MCF 10A (cell line): ENCODE data around the gene LATS1. TPM values are rescaled to one million over a fixed set of nuclear protein-coding genes. Genes with fewer than 3 reads are reported as not detected.

Source experiments
- BruUV-seq: library from RNA; stranded (reverse); fragments of 400-500 nt; replicated peaks from 2 replicates; lab custom pipeline; 2021; lab: Mats Ljungman, UMichigan
- CTCF ChIA-PET: fragments of 300-600 bp; sonication (Branson Sonifier 250); formaldehyde crosslinking; extraction: SDS; loops from one replicate; lab custom pipeline; 2021; ENCODE audit warnings: antibody characterized with exemption, inconsistent platforms; lab: Yijun Ruan, JAX
- POLR2A ChIA-PET: fragments of 300-600, 350-650 bp; sonication (Branson Sonifier 250); formaldehyde crosslinking; extraction: SDS; loops from one replicate; lab custom pipeline; 2020; ENCODE audit warnings: antibody characterized with exemption, inconsistent platforms; lab: Yijun Ruan, JAX
- DNase-seq: peaks from one replicate; pipeline ENCODE4 v3.0.0-alpha.2; 2018; ENCODE audit not compliant: unreplicated experiment
- H3K27ac Mint-ChIP-seq: one replicate; pipeline ENCODE4 v1.8.0; 2022; ENCODE audit warnings: mild to moderate bottlenecking, low read depth, mixed read lengths; ENCODE audit not compliant: unreplicated experiment
- H3K27me3 Mint-ChIP-seq: one replicate; pipeline ENCODE4 v1.8.0; 2022; ENCODE audit warnings: mixed read lengths; ENCODE audit not compliant: insufficient read depth, unreplicated experiment
- H3K36me3 Mint-ChIP-seq: one replicate; pipeline ENCODE4 v1.8.0; 2022; ENCODE audit warnings: mild to moderate bottlenecking, moderate library complexity, mixed read lengths; ENCODE audit not compliant: insufficient read depth, unreplicated experiment
- H3K4me1 Mint-ChIP-seq: one replicate; pipeline ENCODE4 v1.8.0; 2022; ENCODE audit warnings: mixed read lengths; ENCODE audit not compliant: insufficient read depth, unreplicated experiment
- H3K4me3 Mint-ChIP-seq: one replicate; pipeline ENCODE4 v1.8.0; 2022; ENCODE audit warnings: mild to moderate bottlenecking, moderate library complexity, mixed read lengths; ENCODE audit not compliant: unreplicated experiment
- H3K9me3 Mint-ChIP-seq: one replicate; pipeline ENCODE4 v1.8.0; 2022; ENCODE audit warnings: mixed read lengths; ENCODE audit not compliant: unreplicated experiment
- intact Hi-C: fragments of 100-400 bp; cut with micrococcal nuclease; formaldehyde crosslinking; loops from 2 replicates; pipeline ENCODE4 v1.14.1; 2022
- total RNA-seq: library from RNA; stranded (reverse); gene quantifications from 2 replicates; pipeline ENCODE4 v1.2.3, GENCODE V29; 2022
- TF ChIP-seq, protein P1 (sequence below): fragments of 200-600 bp; IDR thresholded peaks from one replicate; pipeline ENCODE4 v1.8.0; 2022; ENCODE audit warnings: antibody characterized with exemption, mild to moderate bottlenecking; ENCODE audit not compliant: unreplicated experiment

LATS1 gene
- total RNA-seq, 1 experiment from 2014 or later = 34.3 TPM

DNA sequence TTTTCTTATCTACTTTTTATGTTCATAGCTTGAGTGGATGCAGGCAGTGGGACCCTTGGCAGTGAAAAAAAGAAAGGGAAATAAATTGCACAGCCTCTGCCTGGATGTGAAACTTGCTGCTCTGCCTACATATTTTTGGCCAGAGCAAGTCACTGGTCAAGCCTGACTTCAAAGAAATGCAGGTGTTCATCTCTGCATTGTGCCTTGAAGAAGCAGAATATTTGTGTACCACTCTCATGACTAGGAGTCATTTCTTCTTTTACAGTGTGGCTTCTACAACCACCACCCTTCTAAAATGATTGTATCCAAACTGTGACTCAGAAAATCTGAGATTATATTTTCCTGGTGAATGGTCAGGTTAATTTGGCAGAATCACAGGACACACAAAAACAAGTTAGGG is 66.8 kb downstream of the LATS1 start:
- DNase-seq = no peak
- intact Hi-C loops = no loop called here
- peaks cover 14% of the 10 kb centered on the region for H3K36me3 Mint-ChIP-seq
- no peaks in the 10 kb centered on the region for H3K27me3 Mint-ChIP-seq
- no peak overlapping the region for H3K27ac Mint-ChIP-seq
- TF ChIP-seq, protein P1, sequence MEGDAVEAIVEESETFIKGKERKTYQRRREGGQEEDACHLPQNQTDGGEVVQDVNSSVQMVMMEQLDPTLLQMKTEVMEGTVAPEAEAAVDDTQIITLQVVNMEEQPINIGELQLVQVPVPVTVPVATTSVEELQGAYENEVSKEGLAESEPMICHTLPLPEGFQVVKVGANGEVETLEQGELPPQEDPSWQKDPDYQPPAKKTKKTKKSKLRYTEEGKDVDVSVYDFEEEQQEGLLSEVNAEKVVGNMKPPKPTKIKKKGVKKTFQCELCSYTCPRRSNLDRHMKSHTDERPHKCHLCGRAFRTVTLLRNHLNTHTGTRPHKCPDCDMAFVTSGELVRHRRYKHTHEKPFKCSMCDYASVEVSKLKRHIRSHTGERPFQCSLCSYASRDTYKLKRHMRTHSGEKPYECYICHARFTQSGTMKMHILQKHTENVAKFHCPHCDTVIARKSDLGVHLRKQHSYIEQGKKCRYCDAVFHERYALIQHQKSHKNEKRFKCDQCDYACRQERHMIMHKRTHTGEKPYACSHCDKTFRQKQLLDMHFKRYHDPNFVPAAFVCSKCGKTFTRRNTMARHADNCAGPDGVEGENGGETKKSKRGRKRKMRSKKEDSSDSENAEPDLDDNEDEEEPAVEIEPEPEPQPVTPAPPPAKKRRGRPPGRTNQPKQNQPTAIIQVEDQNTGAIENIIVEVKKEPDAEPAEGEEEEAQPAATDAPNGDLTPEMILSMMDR = no peak
- BruUV-seq = no TSS peak
- peaks cover 3% of the 10 kb centered on the region for H3K4me1 Mint-ChIP-seq
- no peaks in the 10 kb centered on the region for H3K9me3 Mint-ChIP-seq
- ChIA-PET CTCF (interaction anchor here (1.2 kb wide), 1 partner anchor 37 kb away, joined by 3 read pairs; no protein-coding TSS in a partner anchor), POLR2A (interaction anchor here (0.8 to 1.1 kb wide), 3 partner anchors 66 to 85 kb away, joined by 3 read pairs; partner anchors contain the start of genes GINM1 and LATS1)
- H3K4me3 Mint-ChIP-seq = no peak overlapping the region

DNA sequence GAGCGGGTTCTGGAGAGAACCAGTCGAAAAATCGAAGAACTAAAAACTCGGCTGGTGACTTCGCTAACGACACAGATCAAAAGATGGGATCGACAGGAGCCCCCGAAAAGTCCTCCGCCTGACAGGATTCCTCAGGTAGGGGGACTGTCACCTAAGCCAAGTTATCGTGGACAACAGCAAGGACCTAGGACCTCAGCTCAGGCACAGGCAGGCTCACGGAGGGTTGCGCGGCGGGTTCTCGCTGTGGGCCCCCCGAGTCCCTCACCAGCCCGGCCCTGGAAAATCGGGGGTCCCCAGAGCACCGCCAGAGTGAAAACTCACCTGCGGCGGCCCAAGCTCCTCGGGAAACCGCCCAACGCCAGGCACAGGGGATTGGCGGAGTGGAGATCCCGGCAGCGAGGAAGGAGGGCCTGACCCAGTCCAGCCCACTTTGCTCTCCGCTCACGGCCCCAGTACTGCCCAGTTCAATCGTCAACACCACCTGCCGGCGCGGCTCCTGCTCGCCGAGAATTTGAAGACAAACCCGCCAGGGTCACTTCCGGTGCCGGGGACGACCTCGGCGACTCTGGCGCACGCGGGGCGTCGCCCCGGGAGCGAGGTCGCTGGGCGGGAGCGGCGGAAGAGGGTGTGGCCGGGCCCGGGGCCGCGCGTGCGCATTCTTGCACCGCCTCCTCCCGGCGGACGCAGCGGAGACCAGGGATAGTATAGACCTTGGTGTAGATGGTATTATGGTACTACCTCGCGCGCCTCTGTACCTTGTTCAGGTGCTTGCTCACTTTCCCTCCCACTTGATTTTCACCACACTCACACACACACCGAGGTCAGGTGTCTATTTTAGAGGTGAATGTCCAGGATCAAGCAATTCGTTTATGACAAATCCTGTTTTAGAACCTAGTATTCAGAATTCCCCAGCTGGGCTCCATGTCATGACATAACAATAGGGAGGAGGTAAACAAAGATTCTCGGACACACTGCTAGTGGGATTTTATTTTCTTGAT is 69.5 kb downstream of the LATS1 start, which contains the start of gene KATNA1:
KATNA1 (minus strand) TSS at position 567 of the 998 bp plus-strand sequence. CDS start 10,167 bp downstream, outside the sequence.
- intact Hi-C loops = loop anchor here (1.0 to 5.0 kb wide), 2 partner anchors 69 to 101 kb away; partner anchors contain the start of gene PPIL4
- TSS peak; percentile 56 for BruUV-seq
- Mint-ChIP-seq H3K36me3 (peaks cover 6% of the 10 kb centered on the region), H3K4me3 (peak within 1 kb of the TSS; percentile 85), H3K27ac (peak within 1 kb of the TSS; percentile 82), H3K4me1 (peaks cover 6% of the 10 kb centered on the region), H3K9me3 (no peaks in the 10 kb centered on the region), H3K27me3 (no peaks in the 10 kb centered on the region)
- TF ChIP-seq, protein P1 = no peak
- POLR2A ChIA-PET = interaction anchor here (0.6 to 3.6 kb wide), 20 partner anchors 9 to 1419 kb away, joined by 3 to 72 read pairs (median 6); partner anchors contain the start of genes GINM1, LATS1, MTHFD1L and NUP43
- DNase-seq = peak; percentile 93
- CTCF ChIA-PET = interaction anchor here (0.8 kb wide), 1 partner anchor 84 kb away, joined by 3 read pairs; no protein-coding TSS in a partner anchor

DNA sequence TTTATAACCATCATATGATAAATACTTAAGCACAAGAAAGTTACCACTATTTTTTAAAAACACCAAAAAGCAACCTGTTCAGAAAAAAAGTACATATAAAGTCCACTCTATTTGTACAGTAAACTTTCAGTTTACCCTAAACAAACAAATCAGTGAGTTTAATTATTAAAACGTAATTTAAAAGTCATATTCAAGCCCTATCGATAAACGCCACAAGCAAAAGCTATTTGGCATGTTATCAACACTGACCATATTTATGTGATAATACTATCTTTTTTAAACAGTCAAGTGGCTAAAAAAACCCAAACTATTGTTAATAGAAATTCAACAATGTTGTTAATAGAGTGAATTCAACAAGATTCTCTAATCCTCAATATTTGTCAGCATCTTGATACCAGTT is 71.3 kb downstream of the LATS1 start:
- CTCF ChIA-PET = no interaction called here
- no peak for DNase-seq
- intact Hi-C loops = loop anchor here (5.0 kb wide), 1 partner anchor 99 kb away; the partner anchor contains the start of gene PPIL4
- H3K36me3 Mint-ChIP-seq = peaks cover 6% of the 10 kb centered on the region
- POLR2A ChIA-PET = interaction anchor here (0.7 to 3.6 kb wide), 14 partner anchors 14 to 585 kb away, joined by 3 to 72 read pairs (median 5); partner anchors contain the start of genes GINM1, LATS1, NUP43 and PCMT1
- peak overlapping the region; percentile 82 for H3K27ac Mint-ChIP-seq
- H3K4me3 Mint-ChIP-seq = peak overlapping the region; percentile 85
- no peaks in the 10 kb centered on the region for H3K27me3 Mint-ChIP-seq
- TF ChIP-seq, protein P1 = no peak
- no TSS peak for BruUV-seq
- peaks cover 16% of the 10 kb centered on the region for H3K4me1 Mint-ChIP-seq
- H3K9me3 Mint-ChIP-seq = no peaks in the 10 kb centered on the region
